Measurements from ENCODE around the gene FAM13A.
"Not testable (repeated sequence)": the region's sequence is repeated elsewhere in the genome, so short reads cannot be mapped to it uniquely, and the experiment has no call there.

FAM13A gene

GRCh38 chr4:89021684-89022083, 35.3 kb downstream of the FAM13A start:
- Histone ChIP-seq H3K36me3 (ENCODE audit: control insufficient read depth in 2 of 2, insufficient read depth in 2 of 2, low read length in 2 of 2) (no peaks in the 10 kb centered on the region), H3K9me3 (ENCODE audit: control insufficient read depth in 2 of 2, low read length in 2 of 2) (no peaks in the 10 kb centered on the region), H3K4me1 (ENCODE audit: control insufficient read depth in 2 of 2, insufficient read depth in 2 of 2, low read length in 2 of 2) (peaks cover 0 to 2% of the 10 kb centered on the region in 2 donors), H3K27ac (ENCODE audit: low read depth in 2 of 2, low read length in 2 of 2) (no peak overlapping the region), H3K4me3 (ENCODE audit: low read length in 2 of 2) (no peak overlapping the region), H3K9ac (ENCODE audit: low read depth in 1 of 2, low read length in 2 of 2) (no peak overlapping the region), H3K27me3 (ENCODE audit: control insufficient read depth in 2 of 2, insufficient read depth in 2 of 2, low read length in 2 of 2) (no peaks in the 10 kb centered on the region)

- H3K9ac ChIP-seq (ENCODE audit: low read depth in 1 of 2, low read length in 2 of 2) = no peak overlapping the region
- no peak overlapping the region for H3K27ac ChIP-seq (ENCODE audit: low read depth in 2 of 2, low read length in 2 of 2)
- H3K36me3 ChIP-seq (ENCODE audit: control insufficient read depth in 2 of 2, insufficient read depth in 2 of 2, low read length in 2 of 2) = no peaks in the 10 kb centered on the region
- H3K4me1 ChIP-seq (ENCODE audit: control insufficient read depth in 2 of 2, insufficient read depth in 2 of 2, low read length in 2 of 2) = peaks cover 0 to 2% of the 10 kb centered on the region in 2 donors
- no peak overlapping the region for H3K4me3 ChIP-seq (ENCODE audit: low read length in 2 of 2)
- no peaks in the 10 kb centered on the region for H3K9me3 ChIP-seq (ENCODE audit: control insufficient read depth in 2 of 2, low read length in 2 of 2)
- H3K27me3 ChIP-seq (ENCODE audit: control insufficient read depth in 2 of 2, insufficient read depth in 2 of 2, low read length in 2 of 2) = no peaks in the 10 kb centered on the region
Observed at GRCh38 chr4:89021062-89021461, 35.9 kb downstream of the FAM13A start.

GRCh38 chr4:89014897-89015296, 42.1 kb downstream of the FAM13A start:
- not testable (repeated sequence) for H3K4me3 ChIP-seq (ENCODE audit: low read length in 2 of 2); H3K9ac ChIP-seq (ENCODE audit: low read depth in 1 of 2, low read length in 2 of 2); H3K4me1 ChIP-seq (ENCODE audit: control insufficient read depth in 2 of 2, insufficient read depth in 2 of 2, low read length in 2 of 2); H3K36me3 ChIP-seq (ENCODE audit: control insufficient read depth in 2 of 2, insufficient read depth in 2 of 2, low read length in 2 of 2); H3K27me3 ChIP-seq (ENCODE audit: control insufficient read depth in 2 of 2, insufficient read depth in 2 of 2, low read length in 2 of 2); H3K9me3 ChIP-seq (ENCODE audit: control insufficient read depth in 2 of 2, low read length in 2 of 2); H3K27ac ChIP-seq (ENCODE audit: low read depth in 2 of 2, low read length in 2 of 2)

- Histone ChIP-seq H3K36me3 (ENCODE audit: control insufficient read depth in 2 of 2, insufficient read depth in 2 of 2, low read length in 2 of 2) (no peaks in the 10 kb centered on the region), H3K4me3 (ENCODE audit: low read length in 2 of 2) (no peak overlapping the region), H3K9me3 (ENCODE audit: control insufficient read depth in 2 of 2, low read length in 2 of 2) (no peaks in the 10 kb centered on the region), H3K9ac (ENCODE audit: low read depth in 1 of 2, low read length in 2 of 2) (no peak overlapping the region), H3K27me3 (ENCODE audit: control insufficient read depth in 2 of 2, insufficient read depth in 2 of 2, low read length in 2 of 2) (no peaks in the 10 kb centered on the region), H3K27ac (ENCODE audit: low read depth in 2 of 2, low read length in 2 of 2) (no peak overlapping the region), H3K4me1 (ENCODE audit: control insufficient read depth in 2 of 2, insufficient read depth in 2 of 2, low read length in 2 of 2) (peaks cover 3 to 14% of the 10 kb centered on the region in 2 donors)
Observed at GRCh38 chr4:89009761-89010369, 47.1 kb downstream of the FAM13A start.

GRCh38 chr4:89009115-89009514, 47.9 kb downstream of the FAM13A start:
- no peak overlapping the region for H3K4me3 ChIP-seq (ENCODE audit: low read length in 2 of 2)
- peaks cover 3 to 14% of the 10 kb centered on the region in 2 donors for H3K4me1 ChIP-seq (ENCODE audit: control insufficient read depth in 2 of 2, insufficient read depth in 2 of 2, low read length in 2 of 2)
- H3K9ac ChIP-seq (ENCODE audit: low read depth in 1 of 2, low read length in 2 of 2) = no peak overlapping the region
- H3K27me3 ChIP-seq (ENCODE audit: control insufficient read depth in 2 of 2, insufficient read depth in 2 of 2, low read length in 2 of 2) = no peaks in the 10 kb centered on the region
- no peaks in the 10 kb centered on the region for H3K9me3 ChIP-seq (ENCODE audit: control insufficient read depth in 2 of 2, low read length in 2 of 2)
- no peaks in the 10 kb centered on the region for H3K36me3 ChIP-seq (ENCODE audit: control insufficient read depth in 2 of 2, insufficient read depth in 2 of 2, low read length in 2 of 2)
- no peak overlapping the region for H3K27ac ChIP-seq (ENCODE audit: low read depth in 2 of 2, low read length in 2 of 2)

GRCh38 chr4:89008166-89008565, 48.8 kb downstream of the FAM13A start:
- H3K27ac ChIP-seq (ENCODE audit: low read depth in 2 of 2, low read length in 2 of 2) = no peak overlapping the region
- no peak overlapping the region for H3K4me3 ChIP-seq (ENCODE audit: low read length in 2 of 2)
- no peaks in the 10 kb centered on the region for H3K36me3 ChIP-seq (ENCODE audit: control insufficient read depth in 2 of 2, insufficient read depth in 2 of 2, low read length in 2 of 2)
- peaks cover 3 to 14% of the 10 kb centered on the region in 2 donors for H3K4me1 ChIP-seq (ENCODE audit: control insufficient read depth in 2 of 2, insufficient read depth in 2 of 2, low read length in 2 of 2)
- no peak overlapping the region for H3K9ac ChIP-seq (ENCODE audit: low read depth in 1 of 2, low read length in 2 of 2)
- no peaks in the 10 kb centered on the region for H3K27me3 ChIP-seq (ENCODE audit: control insufficient read depth in 2 of 2, insufficient read depth in 2 of 2, low read length in 2 of 2)
- no peaks in the 10 kb centered on the region for H3K9me3 ChIP-seq (ENCODE audit: control insufficient read depth in 2 of 2, low read length in 2 of 2)

GRCh38 chr4:89007338-89007939, 49.5 kb downstream of the FAM13A start:
- H3K9ac ChIP-seq (ENCODE audit: low read depth in 1 of 2, low read length in 2 of 2) = no peak overlapping the region
- H3K4me1 ChIP-seq (ENCODE audit: control insufficient read depth in 2 of 2, insufficient read depth in 2 of 2, low read length in 2 of 2) = peaks cover 3 to 11% of the 10 kb centered on the region in 2 donors
- no peak overlapping the region for H3K4me3 ChIP-seq (ENCODE audit: low read length in 2 of 2)
- no peaks in the 10 kb centered on the region for H3K9me3 ChIP-seq (ENCODE audit: control insufficient read depth in 2 of 2, low read length in 2 of 2)
- no peaks in the 10 kb centered on the region for H3K36me3 ChIP-seq (ENCODE audit: control insufficient read depth in 2 of 2, insufficient read depth in 2 of 2, low read length in 2 of 2)
- no peak overlapping the region for H3K27ac ChIP-seq (ENCODE audit: low read depth in 2 of 2, low read length in 2 of 2)
- no peaks in the 10 kb centered on the region for H3K27me3 ChIP-seq (ENCODE audit: control insufficient read depth in 2 of 2, insufficient read depth in 2 of 2, low read length in 2 of 2)

GRCh38 chr4:89006307-89006706, 50.7 kb downstream of the FAM13A start:
- no peak overlapping the region for H3K4me3 ChIP-seq (ENCODE audit: low read length in 2 of 2)
- no peak overlapping the region for H3K27ac ChIP-seq (ENCODE audit: low read depth in 2 of 2, low read length in 2 of 2)
- no peak overlapping the region for H3K9ac ChIP-seq (ENCODE audit: low read depth in 1 of 2, low read length in 2 of 2)
- no peaks in the 10 kb centered on the region for H3K27me3 ChIP-seq (ENCODE audit: control insufficient read depth in 2 of 2, insufficient read depth in 2 of 2, low read length in 2 of 2)
- H3K4me1 ChIP-seq (ENCODE audit: control insufficient read depth in 2 of 2, insufficient read depth in 2 of 2, low read length in 2 of 2) = peaks cover 3 to 11% of the 10 kb centered on the region in 2 donors
- H3K36me3 ChIP-seq (ENCODE audit: control insufficient read depth in 2 of 2, insufficient read depth in 2 of 2, low read length in 2 of 2) = no peaks in the 10 kb centered on the region
- H3K9me3 ChIP-seq (ENCODE audit: control insufficient read depth in 2 of 2, low read length in 2 of 2) = no peaks in the 10 kb centered on the region

GRCh38 chr4:89005066-89005465, 51.9 kb downstream of the FAM13A start:
- H3K36me3 ChIP-seq (ENCODE audit: control insufficient read depth in 2 of 2, insufficient read depth in 2 of 2, low read length in 2 of 2); H3K9me3 ChIP-seq (ENCODE audit: control insufficient read depth in 2 of 2, low read length in 2 of 2); H3K27me3 ChIP-seq (ENCODE audit: control insufficient read depth in 2 of 2, insufficient read depth in 2 of 2, low read length in 2 of 2); H3K27ac ChIP-seq (ENCODE audit: low read depth in 2 of 2, low read length in 2 of 2); H3K9ac ChIP-seq (ENCODE audit: low read depth in 1 of 2, low read length in 2 of 2); H3K4me3 ChIP-seq (ENCODE audit: low read length in 2 of 2): not testable (repeated sequence)
- peaks cover 3 to 18% of the 10 kb centered on the region in 2 donors for H3K4me1 ChIP-seq (ENCODE audit: control insufficient read depth in 2 of 2, insufficient read depth in 2 of 2, low read length in 2 of 2)

GRCh38 chr4:89001647-89002445, 55.1 kb downstream of the FAM13A start:
- Histone ChIP-seq H3K4me1 (ENCODE audit: control insufficient read depth in 2 of 2, insufficient read depth in 2 of 2, low read length in 2 of 2) (peaks cover 3 to 10% of the 10 kb centered on the region in 2 donors), H3K9me3 (ENCODE audit: control insufficient read depth in 2 of 2, low read length in 2 of 2) (no peaks in the 10 kb centered on the region), H3K9ac (ENCODE audit: low read depth in 1 of 2, low read length in 2 of 2) (no peak overlapping the region), H3K27ac (ENCODE audit: low read depth in 2 of 2, low read length in 2 of 2) (peak overlapping the region; percentile 3 to 64), H3K36me3 (ENCODE audit: control insufficient read depth in 2 of 2, insufficient read depth in 2 of 2, low read length in 2 of 2) (no peaks in the 10 kb centered on the region), H3K4me3 (ENCODE audit: low read length in 2 of 2) (no peak overlapping the region), H3K27me3 (ENCODE audit: control insufficient read depth in 2 of 2, insufficient read depth in 2 of 2, low read length in 2 of 2) (no peaks in the 10 kb centered on the region)

Data from mucosa of rectum (tissue), 2 donors.